OCI-M2 (cell line): ENCODE results near the gene HNRNPM.
"Not testable (repeated sequence)": the region's sequence is repeated elsewhere in the genome, so short reads cannot be mapped to it uniquely, and the experiment has no call there.

Experiments
- DNase-seq: peaks from one replicate; lab custom pipeline; 2025; ENCODE audit not compliant: unreplicated experiment; lab: John Stamatoyannopoulos, UW

HNRNPM gene

GRCh38 chr19:8425331-8425730 lies 19.4 kb upstream of the HNRNPM start:
- DNase-seq, result not testable (repeated sequence)

- no peak for DNase-seq
Measured at GRCh38 chr19:8426283-8426682, 18.5 kb upstream of the HNRNPM start.

GRCh38 chr19:8429044-8429443 lies 15.7 kb upstream of the HNRNPM start:
- DNase-seq, result no peak

- DNase-seq, result no peak
Measured at GRCh38 chr19:8429826-8430225, 14.9 kb upstream of the HNRNPM start.

- DNase-seq, result no peak
Measured at GRCh38 chr19:8430650-8431049, 14.1 kb upstream of the HNRNPM start.

- DNase-seq, result no peak
Measured at GRCh38 chr19:8438236-8438635, 6.5 kb upstream of the HNRNPM start.

GRCh38 chr19:8441725-8442544 lies 2.8 kb upstream of the HNRNPM start:
- DNase-seq, result no peak

GRCh38 chr19:8444140-8444676 lies 567 bp upstream of the HNRNPM start:
- not testable (repeated sequence) for DNase-seq

GRCh38 chr19:8445488-8446001 lies 770 bp downstream of the HNRNPM start:
- no peak for DNase-seq

- no peak for DNase-seq
Measured at GRCh38 chr19:8446061-8446709, 1.4 kb downstream of the HNRNPM start.

- no peak for DNase-seq
Measured at GRCh38 chr19:8449830-8450229, 5.1 kb downstream of the HNRNPM start.

GRCh38 chr19:8451377-8451776 lies 6.6 kb downstream of the HNRNPM start:
- DNase-seq, result no peak

GRCh38 chr19:8451885-8452284 lies 7.1 kb downstream of the HNRNPM start:
- DNase-seq, result no peak

GRCh38 chr19:8452446-8453123 lies 7.8 kb downstream of the HNRNPM start:
- DNase-seq, result no peak

GRCh38 chr19:8453616-8454015 lies 8.8 kb downstream of the HNRNPM start:
- no peak for DNase-seq

GRCh38 chr19:8454218-8454617 lies 9.4 kb downstream of the HNRNPM start:
- DNase-seq, result no peak

- no peak for DNase-seq
Measured at GRCh38 chr19:8455018-8455417, 10.2 kb downstream of the HNRNPM start.

- DNase-seq, result no peak
Measured at GRCh38 chr19:8456064-8456463, 11.3 kb downstream of the HNRNPM start.

- no peak for DNase-seq
Measured at GRCh38 chr19:8457209-8457608, 12.4 kb downstream of the HNRNPM start.

- DNase-seq, result no peak
Measured at GRCh38 chr19:8457827-8458226, 13.1 kb downstream of the HNRNPM start.

GRCh38 chr19:8458380-8458779 lies 13.6 kb downstream of the HNRNPM start:
- no peak for DNase-seq
